Ovary (tissue), 3 donors: ENCODE data around the gene FBLN7.

Experiments used
- POLR2A ChIP-seq: fragments of 450-650 bp; IDR thresholded peaks from one replicate; pipeline ENCODE4 v1.6.1; 2017; ENCODE audit warnings: antibody characterized with exemption, mild to moderate bottlenecking, moderate library complexity
- TF ChIP-seq, protein P1 (sequence below), 3 donors: fragments of 450-650 bp in 2 of 3; fragments of 200-600 bp in 1 of 3; IDR thresholded peaks; one replicate each; pipeline versions ENCODE4 v1.5.1 to v1.8.0; 2016 to 2022; ENCODE audit warnings: antibody characterized with exemption in 3 of 3, mild to moderate bottlenecking in 1 of 3
- donor health status: DM: no; HTN: no; CAD: no.

GRCh38 chr2:112220186-112220585 is 82.0 kb downstream of the FBLN7 start:
- TF ChIP-seq, protein P1, sequence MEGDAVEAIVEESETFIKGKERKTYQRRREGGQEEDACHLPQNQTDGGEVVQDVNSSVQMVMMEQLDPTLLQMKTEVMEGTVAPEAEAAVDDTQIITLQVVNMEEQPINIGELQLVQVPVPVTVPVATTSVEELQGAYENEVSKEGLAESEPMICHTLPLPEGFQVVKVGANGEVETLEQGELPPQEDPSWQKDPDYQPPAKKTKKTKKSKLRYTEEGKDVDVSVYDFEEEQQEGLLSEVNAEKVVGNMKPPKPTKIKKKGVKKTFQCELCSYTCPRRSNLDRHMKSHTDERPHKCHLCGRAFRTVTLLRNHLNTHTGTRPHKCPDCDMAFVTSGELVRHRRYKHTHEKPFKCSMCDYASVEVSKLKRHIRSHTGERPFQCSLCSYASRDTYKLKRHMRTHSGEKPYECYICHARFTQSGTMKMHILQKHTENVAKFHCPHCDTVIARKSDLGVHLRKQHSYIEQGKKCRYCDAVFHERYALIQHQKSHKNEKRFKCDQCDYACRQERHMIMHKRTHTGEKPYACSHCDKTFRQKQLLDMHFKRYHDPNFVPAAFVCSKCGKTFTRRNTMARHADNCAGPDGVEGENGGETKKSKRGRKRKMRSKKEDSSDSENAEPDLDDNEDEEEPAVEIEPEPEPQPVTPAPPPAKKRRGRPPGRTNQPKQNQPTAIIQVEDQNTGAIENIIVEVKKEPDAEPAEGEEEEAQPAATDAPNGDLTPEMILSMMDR (IDR thresholded peaks at IDR 0.05): no peak
- no peak for TF ChIP-seq POLR2A
